GM19468 (cell line): Measurements from ENCODE around the gene VEPH1.

ENCODE experiments used
- ATAC-seq: cut with Tn5 transposase; IDR thresholded peaks from one replicate; pipeline ENCODE4 v1.9.1; 2021; ENCODE audit warnings: mild to moderate bottlenecking, moderate library complexity, moderate number of reproducible peaks; ENCODE audit not compliant: unreplicated experiment; ENCODE audit errors: extremely low read depth

VEPH1 gene

DNA sequence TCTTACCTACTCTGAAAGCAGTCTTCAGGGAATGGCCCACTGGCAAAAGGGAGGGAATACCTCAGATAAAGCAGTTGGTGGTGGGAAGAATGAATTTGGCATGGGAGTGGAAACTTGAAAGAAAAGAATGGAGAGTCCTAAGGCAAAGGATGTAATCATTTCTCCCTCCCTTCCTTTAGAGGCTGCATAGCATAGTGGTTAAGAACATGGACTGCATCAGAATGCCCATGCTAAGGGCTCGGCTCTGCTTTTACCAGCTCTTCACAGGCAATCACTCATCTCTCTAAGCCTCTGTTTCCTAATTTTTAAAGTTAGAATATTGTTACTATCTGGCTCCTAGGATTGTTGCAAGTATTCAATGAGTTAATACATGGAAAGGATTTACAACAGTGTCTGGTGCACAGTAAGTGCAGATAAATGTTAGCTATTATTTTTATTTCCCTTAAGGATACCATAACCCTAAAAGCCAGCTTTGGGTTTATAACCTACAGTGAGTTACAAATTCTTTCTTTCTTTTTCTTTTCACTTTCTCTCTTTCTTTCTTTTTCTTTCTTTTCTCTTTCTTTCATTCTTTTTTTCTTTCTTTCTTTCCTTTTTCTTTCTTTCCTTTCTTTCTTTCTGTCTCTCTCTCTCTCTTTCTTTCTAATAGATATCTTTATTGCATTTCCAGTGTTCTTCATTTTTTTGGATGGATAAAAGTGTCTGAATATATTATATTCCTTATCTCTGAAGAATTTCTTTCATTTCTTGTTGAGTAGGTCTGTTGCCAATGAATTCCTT, 23.6 kb downstream of the VEPH1 start:
- ATAC-seq = no peak

DNA sequence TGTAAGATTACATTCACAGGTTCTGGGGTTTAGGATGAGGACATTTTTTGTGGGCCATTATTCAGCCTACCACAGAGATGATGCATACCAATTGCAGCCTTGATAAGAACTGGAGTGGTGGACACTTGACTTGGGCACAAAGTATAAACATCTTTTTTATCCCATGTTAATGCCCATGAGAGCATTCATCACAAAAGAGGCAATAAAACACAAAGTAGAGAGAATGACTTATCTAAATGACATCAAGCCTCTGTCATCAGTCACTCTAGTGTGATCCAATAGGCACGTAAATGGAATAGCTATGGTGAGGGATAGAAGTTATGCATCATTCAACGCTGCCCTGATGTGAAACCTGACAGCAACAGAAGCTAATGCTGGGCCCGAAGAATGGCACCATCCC, 25.8 kb downstream of the VEPH1 start:
- ATAC-seq = no peak

GRCh38 chr3:157475921-157476414, 27.2 kb downstream of the VEPH1 start:
- ATAC-seq = no peak

GRCh38 chr3:157472648-157473047, 30.6 kb downstream of the VEPH1 start:
- no peak for ATAC-seq

DNA sequence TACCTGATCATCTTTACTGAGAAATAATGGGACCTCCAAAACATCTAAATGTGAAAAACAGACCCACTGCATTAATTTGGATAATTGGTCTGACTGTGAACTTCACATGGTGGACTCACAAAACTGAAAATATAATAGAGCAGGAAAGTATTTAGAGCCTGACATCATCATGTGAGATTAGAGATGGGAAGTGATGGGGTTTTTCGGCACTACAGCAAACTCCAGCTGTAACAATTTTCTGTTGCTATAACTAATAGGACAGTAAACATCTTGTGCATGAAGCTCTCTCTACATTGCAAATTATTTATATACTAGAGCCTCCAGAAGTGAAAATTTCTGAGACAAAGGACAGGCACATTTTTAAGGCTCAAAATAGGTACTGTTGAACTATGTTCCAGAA, 32.2 kb downstream of the VEPH1 start:
- ATAC-seq = no peak

DNA sequence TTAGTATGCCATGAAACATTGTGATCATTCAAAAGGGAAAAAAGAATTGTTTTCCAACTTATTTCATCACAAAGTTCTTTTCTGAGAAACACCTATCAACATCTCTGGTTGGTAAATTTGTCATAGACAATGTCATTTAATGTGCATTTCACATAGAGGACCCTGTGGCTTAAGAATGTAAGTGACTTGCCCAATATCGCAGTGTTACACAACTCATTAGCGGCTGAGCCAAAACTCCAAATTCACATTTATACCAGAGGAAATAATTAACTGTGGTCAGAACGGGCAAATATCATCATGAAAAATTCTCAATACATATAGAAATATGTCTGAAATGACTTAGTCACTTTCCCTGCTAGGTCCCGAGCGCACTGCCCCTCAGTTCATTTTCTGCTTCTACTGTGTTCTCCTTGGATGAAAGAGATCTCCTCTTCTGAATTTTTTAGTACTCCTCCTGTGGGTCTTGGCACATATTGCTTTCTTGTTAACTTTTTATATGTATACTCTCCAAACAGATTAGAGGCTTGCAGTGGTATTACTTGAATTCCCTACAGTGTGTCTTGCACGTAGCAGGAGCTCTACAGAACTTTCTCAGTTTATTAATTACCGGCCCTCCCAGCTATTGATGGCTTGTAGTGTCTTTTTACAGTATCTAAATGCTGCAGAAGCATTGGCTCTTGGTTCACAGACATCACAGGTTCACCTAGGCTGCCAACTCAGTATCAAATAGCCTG, 33.5 kb downstream of the VEPH1 start:
- ATAC-seq = no peak

DNA sequence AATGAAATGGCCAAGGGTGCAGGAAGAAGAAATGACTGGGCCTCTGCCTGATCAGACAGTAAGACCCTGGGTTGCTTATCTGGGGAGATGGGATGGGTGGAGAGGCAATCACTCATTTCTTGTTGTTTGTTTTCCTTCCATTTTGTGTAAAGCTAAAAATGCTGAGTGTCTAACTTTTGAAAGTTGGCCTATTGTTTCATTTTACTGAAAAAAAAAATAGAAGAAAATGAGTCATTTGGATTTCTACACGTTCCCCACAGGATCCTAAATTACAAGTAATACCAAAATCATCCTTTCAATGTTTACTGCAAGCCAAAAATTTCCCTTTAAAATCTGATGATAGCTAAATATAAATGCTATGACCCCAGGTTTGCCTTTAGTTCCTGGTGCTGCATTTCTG, 36.0 kb downstream of the VEPH1 start:
- ATAC-seq = no peak

DNA sequence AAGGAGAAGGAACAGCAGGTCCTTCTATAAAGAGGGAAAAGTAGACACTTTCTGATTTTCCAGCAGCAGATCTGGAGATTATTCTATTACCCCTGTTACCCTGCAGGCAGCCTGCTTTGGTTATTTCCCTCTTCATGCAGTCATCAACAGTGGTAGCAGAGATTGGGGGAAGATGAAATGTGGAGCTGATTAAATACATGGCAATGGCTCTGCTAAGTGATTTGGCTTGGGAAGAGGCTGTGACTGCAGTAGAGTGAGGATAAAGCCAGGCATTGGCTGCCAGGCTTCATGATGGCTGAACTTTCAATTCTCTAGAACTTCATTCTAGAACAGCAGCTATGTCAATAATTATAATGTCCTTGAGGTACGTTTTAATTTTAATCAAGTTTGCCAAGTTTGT, 37.5 kb downstream of the VEPH1 start:
- no peak for ATAC-seq

DNA sequence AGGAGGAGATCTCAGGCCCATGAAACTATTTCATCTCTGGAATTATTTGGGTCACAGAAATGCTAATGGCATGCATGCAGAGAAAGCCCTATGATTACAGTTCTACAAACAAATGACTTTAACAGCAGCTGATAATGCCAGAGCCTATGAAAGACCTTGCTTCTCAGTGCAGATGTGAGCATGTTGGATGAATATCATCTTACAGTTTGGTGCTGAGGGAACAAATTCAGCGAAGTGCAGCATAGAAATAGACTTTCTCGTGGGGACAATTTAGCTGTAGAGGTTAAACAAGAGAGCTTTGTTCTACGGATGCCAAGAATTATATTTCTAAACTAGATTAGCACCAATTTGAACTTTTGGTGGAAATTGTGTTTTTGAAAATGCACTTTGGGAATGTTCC, 38.9 kb downstream of the VEPH1 start:
- no peak for ATAC-seq

GRCh38 chr3:157463816-157464215, 39.4 kb downstream of the VEPH1 start:
- ATAC-seq = no peak

DNA sequence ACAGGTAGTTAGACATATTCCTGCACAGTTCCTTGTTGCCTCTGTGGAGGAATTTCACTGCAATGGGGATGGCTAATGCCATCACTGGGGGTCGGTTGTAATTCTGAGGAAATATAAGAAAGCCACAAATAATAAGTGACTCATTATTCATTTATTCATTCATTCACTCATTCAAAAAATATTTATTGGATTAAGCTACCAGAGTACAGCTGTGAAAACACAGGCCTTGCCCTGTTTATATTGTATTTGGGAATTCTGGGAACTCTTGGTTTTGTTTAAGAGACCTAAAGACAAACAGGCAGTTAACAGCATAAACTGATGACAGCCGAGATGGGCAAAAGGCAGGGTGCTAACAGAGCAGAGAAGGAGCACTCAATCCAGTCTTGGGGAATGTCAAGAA, 43.0 kb downstream of the VEPH1 start:
- no peak for ATAC-seq

GRCh38 chr3:157459706-157460105, 43.5 kb downstream of the VEPH1 start:
- no peak for ATAC-seq

DNA sequence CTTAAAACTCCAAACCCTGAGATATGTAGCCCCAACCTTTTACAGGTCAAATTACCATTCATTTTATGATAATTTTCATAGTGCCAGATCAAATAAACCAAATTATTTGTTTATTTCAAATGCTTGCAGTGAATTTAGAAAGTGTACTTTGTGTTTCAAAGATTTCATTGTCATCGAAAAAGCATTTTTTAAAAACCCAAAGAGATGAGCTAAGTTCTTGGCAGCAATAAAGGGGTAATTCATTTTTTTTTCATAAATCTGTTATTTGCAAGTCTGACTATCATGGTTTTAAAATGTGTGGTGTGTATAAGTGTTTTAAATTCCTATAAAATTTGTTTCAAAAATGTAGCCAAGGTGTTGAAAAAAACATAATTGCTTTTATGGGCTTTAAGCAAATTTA, 49.4 kb downstream of the VEPH1 start:
- ATAC-seq = no peak

DNA sequence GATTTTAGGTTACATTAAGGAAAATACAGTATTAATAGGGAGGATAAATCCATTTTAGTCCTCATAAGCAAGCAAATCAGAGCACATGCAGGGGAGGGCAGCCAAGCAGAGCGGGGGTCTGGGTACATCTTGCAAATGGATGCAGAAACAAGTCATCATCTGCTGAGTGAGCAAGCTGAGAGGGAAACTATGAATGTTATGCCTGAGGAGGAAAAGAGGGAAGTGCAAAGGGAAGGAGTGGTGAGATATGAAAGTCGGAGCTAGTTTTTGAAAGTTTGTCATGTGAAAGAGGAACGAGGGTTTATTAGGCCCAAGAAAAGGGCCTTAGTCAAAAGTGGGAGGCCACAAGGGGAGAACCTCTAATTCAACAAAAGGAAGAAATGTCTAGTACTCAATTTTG, 51.1 kb downstream of the VEPH1 start:
- no peak for ATAC-seq

DNA sequence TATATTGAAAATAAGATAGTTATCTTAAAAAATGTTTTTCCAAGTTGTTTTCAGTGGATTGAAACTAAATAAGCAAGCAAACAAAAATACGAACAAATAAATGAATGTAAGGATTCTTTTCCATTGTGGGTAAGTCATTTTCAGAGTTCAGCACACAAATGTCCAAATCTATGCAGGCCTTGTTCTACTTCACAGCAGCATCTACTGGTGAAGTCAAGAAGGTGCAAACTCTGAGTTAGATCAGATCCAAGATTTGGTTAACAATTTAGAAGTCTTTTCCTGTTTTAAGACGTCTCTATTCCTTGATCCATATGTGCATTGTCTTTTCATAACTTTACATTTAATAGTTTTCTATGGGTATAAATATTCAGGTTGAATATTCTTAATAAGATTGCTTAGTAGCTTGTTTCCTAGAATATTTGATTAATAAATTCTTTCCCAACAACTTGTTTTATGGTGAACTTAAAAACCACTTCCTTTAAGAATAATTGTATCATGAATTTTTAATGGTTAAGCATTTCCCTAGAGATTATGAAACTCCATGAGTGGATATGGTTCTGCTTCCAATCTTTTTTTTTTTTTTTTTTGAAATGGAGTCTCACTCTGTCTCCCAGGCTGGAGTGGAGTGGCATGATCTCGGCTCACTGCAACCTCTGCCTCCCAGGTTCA, 56.1 kb downstream of the VEPH1 start:
- ATAC-seq = no peak

DNA sequence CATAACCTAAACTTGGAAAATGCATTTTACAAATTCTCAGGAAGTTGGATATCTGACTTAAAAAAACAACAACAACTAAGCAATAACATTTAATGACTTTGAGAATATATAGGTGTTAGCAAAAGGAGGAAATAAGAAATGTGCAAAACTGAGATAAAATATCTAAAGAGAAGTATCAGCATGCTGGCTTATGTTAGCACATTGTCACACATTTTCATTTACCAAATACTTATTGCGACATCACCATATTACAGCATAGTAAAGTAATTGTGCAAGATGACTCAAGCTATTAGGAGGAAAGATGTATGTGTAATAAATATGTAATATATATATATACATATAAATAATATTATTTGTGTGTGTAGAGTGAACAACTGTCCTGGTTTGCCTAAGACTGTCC, 57.4 kb downstream of the VEPH1 start:
- ATAC-seq = no peak

- ATAC-seq = no peak
These were observed 58.4 kb downstream of the VEPH1 start for GRCh38 chr3:157444797-157445184.

DNA sequence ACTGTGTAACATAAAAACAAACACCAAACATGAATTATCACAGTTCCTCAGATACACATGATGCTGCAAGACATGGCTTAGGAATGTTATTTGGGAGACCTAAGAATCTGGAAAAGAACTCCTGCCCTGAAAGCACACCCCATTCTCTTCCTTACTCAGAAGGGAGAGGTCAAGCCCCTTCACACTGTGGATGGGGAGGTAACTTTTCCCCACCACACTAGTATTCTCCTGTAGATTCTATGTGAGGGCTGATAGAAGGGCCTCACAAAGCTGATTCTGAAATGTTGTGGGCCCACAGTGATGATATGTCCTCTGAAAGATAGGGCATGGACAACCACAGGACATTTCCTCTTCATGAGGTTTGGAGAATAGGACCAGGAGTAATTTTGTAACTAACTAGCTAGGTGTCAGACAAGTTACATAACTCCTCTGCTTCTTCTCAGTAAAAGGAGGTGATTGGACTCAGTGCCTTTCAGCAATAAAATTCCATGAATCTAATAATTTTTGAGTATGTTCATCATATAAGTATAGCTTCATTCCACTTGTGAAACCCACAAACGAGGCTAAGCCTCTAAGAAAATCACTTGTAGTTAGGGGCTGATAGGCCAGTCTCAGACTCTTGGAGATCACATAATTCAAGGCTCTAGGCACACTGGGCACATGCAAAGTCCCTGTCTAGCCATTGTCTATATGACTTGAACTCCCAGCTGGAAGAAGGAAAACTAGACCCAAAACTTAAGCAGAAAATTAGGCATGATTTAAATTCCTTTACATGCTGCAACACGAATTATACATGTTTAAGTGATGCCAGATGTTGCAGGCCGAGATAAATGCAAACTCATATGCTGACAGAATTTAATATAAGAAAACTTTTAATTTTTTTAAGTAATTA, 59.1 kb downstream of the VEPH1 start:
- no peak for ATAC-seq

DNA sequence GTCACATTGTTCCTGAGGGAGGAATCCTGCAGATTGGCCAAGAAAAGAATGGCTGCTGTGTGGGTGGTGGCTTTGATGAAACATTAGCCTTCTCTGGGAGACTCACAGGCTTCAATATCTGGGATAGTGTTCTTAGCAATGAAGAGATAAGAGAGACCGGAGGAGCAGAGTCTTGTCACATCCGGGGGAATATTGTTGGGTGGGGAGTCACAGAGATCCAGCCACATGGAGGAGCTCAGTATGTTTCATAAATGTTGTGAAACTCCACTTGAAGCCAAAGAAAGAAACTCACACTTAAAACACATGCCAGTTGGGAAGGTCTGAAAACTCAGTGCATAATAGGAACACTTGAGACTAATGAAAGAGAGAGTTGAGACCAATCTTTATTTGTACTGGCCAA, 60.5 kb downstream of the VEPH1 start:
- no peak for ATAC-seq

DNA sequence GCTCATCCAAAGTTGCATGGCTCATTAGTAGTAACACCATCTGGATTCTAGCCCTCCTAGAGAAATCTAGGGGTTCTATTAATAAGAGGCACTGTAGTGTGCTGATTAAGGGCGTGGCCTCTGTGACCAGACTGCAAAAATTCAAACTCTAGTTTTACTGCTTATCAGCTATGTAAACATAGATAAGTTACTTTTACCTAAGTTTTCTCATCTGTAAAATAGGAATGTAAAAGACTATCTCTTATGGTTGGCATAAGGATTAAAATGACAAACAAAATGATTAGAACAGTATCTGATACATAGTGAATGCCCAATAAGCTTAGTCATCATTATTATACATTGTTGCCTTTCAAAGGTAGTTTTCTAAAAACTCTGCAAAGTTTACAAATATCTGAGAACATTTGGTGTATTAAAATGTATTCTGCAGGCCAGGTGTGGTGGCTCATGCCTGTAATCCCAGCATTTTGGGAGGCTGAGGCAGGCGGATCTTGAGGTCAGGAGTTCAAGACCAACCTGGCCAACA, 62.1 kb downstream of the VEPH1 start:
- no peak for ATAC-seq
